Measurements from ENCODE around the gene PMEL. TPM values are rescaled to one million over a fixed set of nuclear protein-coding genes. Genes with fewer than 3 reads are reported as not detected.

Gene PMEL
- total and polyA plus RNA-seq, 2 of the 8 experiments (the other 6 are each of a cell fraction or from before 2014, with no cell fraction given): 120 to 382 TPM

DNA sequence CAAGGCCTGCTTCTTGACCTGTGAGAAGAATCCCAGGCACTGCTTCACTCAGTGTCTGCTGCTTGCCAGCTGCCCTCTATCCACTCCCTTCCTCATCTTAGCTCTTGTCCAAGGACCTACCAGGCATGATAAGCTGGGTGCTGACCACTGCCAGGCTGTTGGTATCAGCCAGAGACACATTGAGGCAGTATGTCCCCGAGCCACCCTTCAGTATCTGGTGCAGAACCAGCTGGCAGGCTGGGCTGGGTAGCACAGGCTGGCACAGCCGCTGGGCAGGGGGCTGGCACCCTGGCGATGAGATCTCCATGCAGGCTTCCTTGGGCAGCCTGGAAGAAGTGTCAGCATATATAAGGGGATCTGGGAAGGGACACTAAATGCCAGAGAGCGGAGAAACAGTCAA lies 10.5 kb downstream of the PMEL start:
- DNase-seq (ENCODE audit: low read depth in 1 of 2, low spot score in 2 of 2): no peak
- no peak overlapping the region for H3K18ac ChIP-seq (ENCODE audit: extremely low read depth, low read length)
- H2BK20ac ChIP-seq (ENCODE audit: low read length): no peak overlapping the region
- WGBS, 2 experiments (ENCODE audit: extremely low coverage in 1 of 2, insufficient coverage in 1 of 2, insufficient read length in 1 of 2, insufficient replicate concordance in 2 of 2, low coverage in 1 of 2, low lambda C conversion rate in 2 of 2, missing lambda C conversion rate in 1 of 2): 85% methylated on average over 4 of the region's 4 CpGs; no CpG with 5 or more reads in 1 of the 2 experiments
- H3K4ac ChIP-seq (replicated peaks; ENCODE audit: insufficient read length, low read depth, low read length): no peak overlapping the region
- ChIA-PET CTCF (ENCODE audit: partially characterized antibody) (interaction anchor here (0.7 to 2.1 kb wide), 9 partner anchors 15 to 216 kb away, joined by 3 to 7 read pairs (median 4); partner anchors contain the start of gene SUOX), POLR2A (ENCODE audit: partially characterized antibody) (interaction anchor here (0.6 to 2.5 kb wide), 6 partner anchors 9 to 188 kb away, joined by 3 to 7 read pairs (median 4); partner anchors contain the start of genes ORMDL2 and SARNP)
- H2BK15ac ChIP-seq (ENCODE audit: low read length): no peak overlapping the region
- FAIRE-seq: no peak
- H3K23me2 ChIP-seq (ENCODE audit: low read depth, low read length): no peaks in the 10 kb centered on the region
- peaks cover 13 to 63% (median 39%) of the 10 kb centered on the region in 4 experiments; a peak in 7 of 8 replicates for H3K36me3 ChIP-seq (ENCODE audit: control insufficient read depth in 2 of 4, insufficient read depth in 4 of 4, low read length in 3 of 4)
- no peak overlapping the region for H4K5ac ChIP-seq (ENCODE audit: insufficient read length, low read depth, low read length)
- no peak overlapping the region for H2BK5ac ChIP-seq (ENCODE audit: low read depth, low read length)
- no peak overlapping the region for H3K14ac ChIP-seq (ENCODE audit: insufficient read length)
- H3K9ac ChIP-seq (replicated peaks in 1 of 4; ENCODE audit: extremely low read depth in 1 of 4, low read depth in 3 of 4, low read length in 3 of 4): no peak overlapping the region
- no peaks in the 10 kb centered on the region for H3K27me3 ChIP-seq (replicated peaks in 1 of 4; ENCODE audit: control insufficient read depth in 3 of 4, extremely low read depth in 1 of 4, insufficient read depth in 3 of 4, low read length in 3 of 4)
- no peak overlapping the region for H3K23ac ChIP-seq (ENCODE audit: insufficient read length)
- H4K91ac ChIP-seq (replicated peaks; ENCODE audit: insufficient read length, low read length): no peak overlapping the region
- H4K8ac ChIP-seq (ENCODE audit: extremely low read depth, insufficient read depth, low read length): no peak overlapping the region
- H3K56ac ChIP-seq (replicated peaks; ENCODE audit: insufficient read length, low read depth, low read length): no peak overlapping the region
- no peak overlapping the region for H3K4me2 ChIP-seq (ENCODE audit: insufficient read depth in 1 of 2, low read depth in 2 of 2, low read length in 2 of 2)
- no peak overlapping the region for H2BK120ac ChIP-seq (replicated peaks; ENCODE audit: low read depth, low read length)
- no peaks in the 10 kb centered on the region for H3K79me2 ChIP-seq (ENCODE audit: control insufficient read depth in 1 of 2, insufficient read depth in 2 of 2, low read length in 2 of 2)
- H3K9me3 ChIP-seq (ENCODE audit: insufficient read depth in 2 of 2, low read depth in 1 of 2, low read length in 1 of 2): no peaks in the 10 kb centered on the region
- no peak overlapping the region for H2AK5ac ChIP-seq (ENCODE audit: low read depth, low read length)
- peaks cover 0 to 1% of the 10 kb centered on the region in 2 experiments for H4K20me1 ChIP-seq (replicated peaks in 1 of 2; ENCODE audit: control insufficient read depth in 1 of 2, insufficient read depth in 2 of 2, low read length in 2 of 2)
- no peak overlapping the region for H3K4me3 ChIP-seq (ENCODE audit: extremely low read depth in 1 of 4, insufficient read depth in 2 of 4, low read depth in 3 of 4, low read length in 4 of 4)
- H2AFZ ChIP-seq (ENCODE audit: low read length): no peak overlapping the region
- H2BK12ac ChIP-seq (ENCODE audit: low read depth, low read length): no peak overlapping the region
- H3K27ac ChIP-seq (ENCODE audit: low read depth, low read length): no peak overlapping the region
- H3K79me1 ChIP-seq (ENCODE audit: low read depth, low read length): no peaks in the 10 kb centered on the region
- no peaks in the 10 kb centered on the region for H3K4me1 ChIP-seq (replicated peaks in 1 of 4; ENCODE audit: control insufficient read depth in 3 of 4, insufficient read depth in 4 of 4, low read length in 3 of 4)
- no peak for TF ChIP-seq RXRA (IDR thresholded peaks at IDR 0.05; ENCODE audit: insufficient read depth, low read depth, low read length)
- TF ChIP-seq, protein P1, sequence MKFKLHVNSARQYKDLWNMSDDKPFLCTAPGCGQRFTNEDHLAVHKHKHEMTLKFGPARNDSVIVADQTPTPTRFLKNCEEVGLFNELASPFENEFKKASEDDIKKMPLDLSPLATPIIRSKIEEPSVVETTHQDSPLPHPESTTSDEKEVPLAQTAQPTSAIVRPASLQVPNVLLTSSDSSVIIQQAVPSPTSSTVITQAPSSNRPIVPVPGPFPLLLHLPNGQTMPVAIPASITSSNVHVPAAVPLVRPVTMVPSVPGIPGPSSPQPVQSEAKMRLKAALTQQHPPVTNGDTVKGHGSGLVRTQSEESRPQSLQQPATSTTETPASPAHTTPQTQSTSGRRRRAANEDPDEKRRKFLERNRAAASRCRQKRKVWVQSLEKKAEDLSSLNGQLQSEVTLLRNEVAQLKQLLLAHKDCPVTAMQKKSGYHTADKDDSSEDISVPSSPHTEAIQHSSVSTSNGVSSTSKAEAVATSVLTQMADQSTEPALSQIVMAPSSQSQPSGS (IDR thresholded peaks at IDR 0.05; ENCODE audit: low read length): no peak
- no peak for TF ChIP-seq CREB1 (IDR thresholded peaks at IDR 0.05)
- TF ChIP-seq RFX5 (IDR thresholded peaks at IDR 0.05; ENCODE audit: borderline replicate concordance, low read depth, low read length): no peak
- no peak for TF ChIP-seq SP2 (IDR thresholded peaks at IDR 0.05; ENCODE audit: low read length)
- TF ChIP-seq JUN (IDR thresholded peaks at IDR 0.05; ENCODE audit: low read depth, low read length): no peak
- TF ChIP-seq, protein P2, sequence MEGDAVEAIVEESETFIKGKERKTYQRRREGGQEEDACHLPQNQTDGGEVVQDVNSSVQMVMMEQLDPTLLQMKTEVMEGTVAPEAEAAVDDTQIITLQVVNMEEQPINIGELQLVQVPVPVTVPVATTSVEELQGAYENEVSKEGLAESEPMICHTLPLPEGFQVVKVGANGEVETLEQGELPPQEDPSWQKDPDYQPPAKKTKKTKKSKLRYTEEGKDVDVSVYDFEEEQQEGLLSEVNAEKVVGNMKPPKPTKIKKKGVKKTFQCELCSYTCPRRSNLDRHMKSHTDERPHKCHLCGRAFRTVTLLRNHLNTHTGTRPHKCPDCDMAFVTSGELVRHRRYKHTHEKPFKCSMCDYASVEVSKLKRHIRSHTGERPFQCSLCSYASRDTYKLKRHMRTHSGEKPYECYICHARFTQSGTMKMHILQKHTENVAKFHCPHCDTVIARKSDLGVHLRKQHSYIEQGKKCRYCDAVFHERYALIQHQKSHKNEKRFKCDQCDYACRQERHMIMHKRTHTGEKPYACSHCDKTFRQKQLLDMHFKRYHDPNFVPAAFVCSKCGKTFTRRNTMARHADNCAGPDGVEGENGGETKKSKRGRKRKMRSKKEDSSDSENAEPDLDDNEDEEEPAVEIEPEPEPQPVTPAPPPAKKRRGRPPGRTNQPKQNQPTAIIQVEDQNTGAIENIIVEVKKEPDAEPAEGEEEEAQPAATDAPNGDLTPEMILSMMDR (IDR thresholded peaks at IDR 0.05; ENCODE audit: control extremely low read depth in 1 of 3, insufficient read depth in 1 of 3, low read depth in 1 of 3, low read length in 3 of 3): no peak
- no peak for TF ChIP-seq CTBP2 (IDR thresholded peaks at IDR 0.05; ENCODE audit: borderline replicate concordance, insufficient read depth, insufficient read length, low read length)
- TF ChIP-seq E2F6 (IDR thresholded peaks at IDR 0.05): no peak

Measured in H1 (cell line).